HG02852 (cell line): ENCODE data around the gene GMNN.
"Not testable (repeated sequence)": the region's sequence is repeated elsewhere in the genome, so short reads cannot be mapped to it uniquely, and the experiment has no call there.

ENCODE experiments used
- ATAC-seq: cut with Tn5 transposase; IDR thresholded peaks from one replicate; pipeline ENCODE4 v1.9.1; 2021; ENCODE audit warnings: mild to moderate bottlenecking, moderate library complexity; ENCODE audit not compliant: unreplicated experiment

Gene GMNN

DNA sequence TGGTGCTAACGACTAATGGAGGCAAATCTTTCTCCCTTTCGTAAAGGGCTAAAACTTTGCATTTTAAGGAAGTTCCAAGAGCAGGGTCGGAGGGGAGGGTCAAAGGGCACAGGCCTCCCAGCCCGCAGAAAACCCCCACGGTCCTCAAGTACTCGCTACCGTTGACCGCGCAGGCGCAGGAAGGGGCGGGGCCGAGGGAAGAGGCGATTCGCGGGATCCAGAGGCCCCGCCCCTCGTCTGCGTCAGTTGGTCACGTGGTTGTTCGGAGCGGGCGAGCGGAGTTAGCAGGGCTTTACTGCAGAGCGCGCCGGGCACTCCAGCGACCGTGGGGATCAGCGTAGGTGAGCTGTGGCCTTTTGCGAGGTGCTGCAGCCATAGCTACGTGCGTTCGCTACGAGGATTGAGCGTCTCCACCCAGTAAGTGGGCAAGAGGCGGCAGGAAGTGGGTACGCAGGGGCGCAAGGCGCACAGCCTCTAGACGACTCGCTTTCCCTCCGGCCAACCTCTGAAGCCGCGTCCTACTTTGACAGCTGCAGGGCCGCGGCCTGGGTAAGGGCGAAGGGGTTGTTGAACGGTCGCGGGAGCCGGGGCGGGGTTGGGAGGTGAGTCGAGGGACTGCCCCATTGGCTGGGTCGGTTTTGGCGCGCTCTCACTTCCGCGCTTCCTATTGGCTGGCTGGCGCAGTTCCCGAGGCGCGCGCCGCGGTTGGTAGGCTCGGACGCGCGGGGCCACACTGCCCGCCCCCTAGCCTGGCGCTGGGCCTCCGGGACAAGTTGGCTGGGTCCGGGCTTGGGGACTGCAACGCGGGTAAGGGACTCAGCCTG is at the start of gene GMNN:
Gene GMNN (plus strand): TSS at position 242 of the 824 bp plus-strand sequence. CDS start 2,310 bp downstream, outside the sequence.
- ATAC-seq, result peak; percentile 93

DNA sequence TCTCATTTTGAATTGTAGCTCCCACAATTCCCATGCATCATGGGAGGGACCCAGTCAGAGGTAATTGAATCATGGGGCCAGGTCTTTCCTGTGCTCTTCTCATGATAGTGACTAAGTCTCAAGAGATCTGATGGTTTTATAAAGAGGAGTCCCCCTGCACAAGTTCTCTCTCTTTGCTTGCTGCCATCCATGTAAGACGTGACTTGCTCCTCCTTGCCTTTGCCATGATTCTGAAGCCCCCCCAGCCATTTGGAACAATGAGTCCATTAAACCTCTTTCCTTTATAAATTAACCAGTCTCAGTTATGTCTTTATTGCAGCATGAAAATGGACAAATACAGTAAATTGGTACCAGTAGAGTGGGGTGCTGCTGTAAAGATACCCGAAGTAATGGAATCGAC is 44.1 kb upstream of the GMNN start:
- ATAC-seq, result not testable (repeated sequence)

DNA sequence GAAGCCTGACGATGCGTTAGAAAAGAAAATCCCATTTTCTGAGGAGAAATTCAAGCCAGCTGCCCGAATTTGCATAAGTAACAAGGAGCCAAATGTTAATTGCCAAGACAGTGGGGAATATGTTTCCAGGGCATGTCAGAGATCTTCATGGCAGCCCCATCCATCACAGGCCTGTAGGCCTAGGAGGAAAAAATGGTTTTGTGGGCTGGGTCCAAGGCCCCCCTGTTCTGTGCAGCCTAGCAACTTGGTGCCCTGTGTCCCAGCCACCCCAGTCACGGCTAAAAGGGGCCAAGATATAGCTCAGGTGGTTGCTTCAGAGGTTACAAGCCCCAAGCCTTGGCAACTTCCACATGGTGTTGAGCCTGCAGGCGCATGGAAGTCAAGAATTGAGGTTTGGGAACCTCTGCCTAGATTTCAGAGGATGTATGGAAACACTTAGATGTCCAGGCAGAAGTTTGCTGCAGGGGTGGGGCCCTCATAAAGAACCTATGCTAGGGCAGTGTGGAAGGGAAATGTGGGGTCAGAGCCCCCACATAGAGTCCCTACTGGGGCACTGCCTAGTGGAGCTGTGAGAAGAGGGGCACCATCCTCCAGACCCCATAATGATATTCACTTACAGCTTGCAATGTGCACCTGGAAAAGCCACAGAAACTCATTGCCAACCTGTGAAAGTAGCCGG is 43.1 kb upstream of the GMNN start:
- not testable (repeated sequence) for ATAC-seq

DNA sequence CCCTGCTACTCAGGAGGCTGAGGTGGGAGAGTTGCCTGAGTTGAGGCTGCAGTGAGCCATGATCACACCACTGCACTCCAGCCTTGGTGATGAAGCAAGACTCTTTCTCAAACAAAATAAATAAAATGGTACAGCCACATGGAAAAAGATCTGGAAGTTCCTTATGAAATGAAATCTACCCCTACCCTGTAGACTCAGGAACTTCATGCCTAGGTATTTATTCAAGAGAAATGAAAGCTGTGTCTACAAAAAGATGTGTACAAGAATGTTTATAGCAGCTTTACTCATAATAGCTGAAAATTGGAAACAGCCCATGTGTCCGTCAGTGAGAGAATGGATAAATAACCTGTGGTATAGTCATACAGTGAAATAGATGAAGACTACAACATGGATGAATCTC is 40.6 kb upstream of the GMNN start:
- ATAC-seq, result no peak

DNA sequence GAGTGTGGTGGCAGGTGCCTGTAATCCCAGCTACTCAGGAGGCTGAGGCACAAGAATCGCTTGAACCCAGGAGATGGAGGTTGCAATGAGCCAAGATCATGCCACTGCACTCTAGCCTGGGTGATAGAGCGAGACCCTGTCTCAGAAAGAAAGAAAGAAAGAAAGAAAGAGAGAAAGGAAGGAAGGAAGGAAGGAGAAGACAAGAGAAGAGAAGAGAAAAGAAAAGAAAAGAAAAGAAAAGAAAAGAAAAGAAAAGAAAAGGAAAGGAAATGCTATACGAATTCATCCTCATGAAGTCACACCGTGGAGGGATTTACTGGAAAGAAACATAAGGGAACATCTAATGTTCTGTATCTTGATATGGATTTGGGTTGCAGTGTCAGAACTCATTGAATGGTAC is 40.0 kb upstream of the GMNN start:
- ATAC-seq, result not testable (repeated sequence)

DNA sequence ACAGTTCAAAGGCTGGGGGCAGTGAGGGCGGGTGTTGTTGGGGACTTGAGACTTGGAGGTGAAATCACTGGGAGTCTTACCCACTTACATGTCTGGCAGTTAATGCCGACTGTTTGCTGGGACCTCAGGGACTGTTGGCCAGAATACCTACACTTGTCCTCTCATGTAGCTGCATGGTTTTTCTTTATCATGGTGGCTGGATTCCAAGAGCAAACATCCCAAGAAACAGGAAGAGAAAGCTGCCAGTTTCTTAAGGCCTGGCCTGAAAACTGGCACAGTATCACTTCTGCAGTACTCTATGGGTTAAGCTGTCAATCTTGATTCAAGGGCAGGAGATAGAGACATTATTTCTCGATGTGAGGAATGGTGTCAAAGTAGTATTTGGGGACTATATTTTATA is 36.0 kb upstream of the GMNN start:
- no peak for ATAC-seq

DNA sequence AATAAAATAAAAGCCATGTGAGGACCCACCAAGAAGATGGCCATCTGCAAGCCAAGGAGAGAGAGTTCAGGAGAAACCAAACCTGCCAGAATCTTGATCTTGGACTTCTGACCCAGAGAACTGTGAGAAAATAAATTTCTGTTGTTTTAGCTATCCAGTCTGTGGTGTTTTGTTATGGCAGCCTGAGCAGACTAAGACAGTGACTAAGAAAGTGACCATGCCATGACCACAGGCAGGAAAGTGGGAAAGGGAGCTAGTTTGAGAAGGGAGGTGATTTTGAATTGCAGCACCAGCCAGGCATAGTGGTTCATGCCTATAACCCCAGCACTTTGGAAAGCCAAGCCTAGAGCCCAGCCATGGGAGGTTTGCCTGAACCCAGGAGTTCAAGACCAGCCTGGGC is 33.9 kb upstream of the GMNN start:
- no peak for ATAC-seq

DNA sequence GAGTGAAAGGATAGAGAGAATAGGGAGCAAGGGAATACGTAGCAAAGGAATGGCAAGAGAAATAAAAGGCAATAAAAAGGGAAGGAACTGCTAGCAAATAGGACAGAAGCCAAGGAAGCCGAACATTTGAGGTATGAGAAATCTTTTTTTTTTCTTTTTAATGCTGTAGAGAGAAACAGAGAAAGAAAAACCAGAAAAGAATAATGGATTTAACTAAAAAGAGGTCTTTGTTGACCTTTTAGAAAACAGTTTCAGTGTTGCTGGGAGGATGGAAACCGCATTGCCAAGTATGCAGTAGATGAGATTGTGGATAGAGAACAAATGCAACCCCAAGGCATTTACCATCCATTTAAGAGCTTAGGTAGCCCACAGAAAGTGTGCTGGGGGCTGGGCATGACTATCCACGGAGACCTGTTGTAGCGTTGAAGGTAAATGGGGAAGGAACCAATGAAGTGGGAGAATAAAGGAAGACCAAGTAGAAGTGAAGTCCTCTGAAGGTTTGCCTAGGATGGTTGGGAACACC is 32.5 kb upstream of the GMNN start:
- ATAC-seq, result no peak

DNA sequence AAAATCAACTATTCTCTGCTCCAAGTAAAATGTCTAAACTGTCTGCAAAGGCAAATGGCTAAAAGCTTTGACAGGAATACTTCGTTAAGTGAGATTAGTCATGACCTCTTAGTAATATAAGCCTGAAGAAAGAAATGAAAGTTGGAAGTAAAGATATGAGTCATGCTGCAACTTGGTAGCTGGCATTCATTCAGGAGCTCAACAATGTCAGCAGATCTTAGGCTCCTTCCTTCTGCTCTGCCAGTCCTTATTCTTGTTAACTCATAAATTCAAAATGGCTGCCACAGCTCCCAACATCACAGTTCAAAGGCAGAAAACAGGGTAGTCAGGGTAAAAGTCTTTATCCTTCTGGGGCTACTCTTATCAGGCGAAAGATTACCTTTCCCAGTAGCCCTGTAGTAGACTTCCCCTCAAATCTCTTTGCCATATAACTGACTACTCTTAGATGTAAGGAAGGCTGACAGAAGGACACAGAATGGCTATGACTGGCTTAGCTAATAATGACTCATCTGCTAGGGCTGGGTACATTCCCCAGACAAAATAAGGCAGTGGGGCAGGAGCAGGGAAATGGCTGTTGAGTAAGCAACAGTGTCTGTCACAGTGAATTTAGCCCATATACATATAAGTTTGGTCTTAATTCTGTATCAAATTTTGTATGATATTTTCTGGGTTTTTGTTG is 31.3 kb upstream of the GMNN start:
- peak; percentile 90 for ATAC-seq

DNA sequence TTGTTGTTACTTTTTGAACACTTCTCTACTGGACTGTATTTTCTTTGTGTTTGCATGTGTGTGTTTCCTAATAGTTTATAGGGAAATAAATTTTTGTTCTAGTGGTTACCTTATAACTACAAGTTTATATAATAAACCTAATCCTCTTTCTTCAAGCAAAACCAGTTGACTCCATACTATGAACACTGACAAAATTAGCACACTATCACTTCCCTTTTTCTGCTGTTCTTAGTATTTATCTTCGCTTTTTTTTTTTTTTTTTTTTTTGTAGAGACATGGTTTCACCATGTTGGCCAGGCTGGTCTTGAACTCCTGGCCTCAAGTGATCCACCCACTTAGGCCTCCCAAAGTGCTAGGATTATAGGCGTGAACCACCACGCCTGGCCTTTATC is 30.8 kb upstream of the GMNN start:
- peak; percentile 33 for ATAC-seq

DNA sequence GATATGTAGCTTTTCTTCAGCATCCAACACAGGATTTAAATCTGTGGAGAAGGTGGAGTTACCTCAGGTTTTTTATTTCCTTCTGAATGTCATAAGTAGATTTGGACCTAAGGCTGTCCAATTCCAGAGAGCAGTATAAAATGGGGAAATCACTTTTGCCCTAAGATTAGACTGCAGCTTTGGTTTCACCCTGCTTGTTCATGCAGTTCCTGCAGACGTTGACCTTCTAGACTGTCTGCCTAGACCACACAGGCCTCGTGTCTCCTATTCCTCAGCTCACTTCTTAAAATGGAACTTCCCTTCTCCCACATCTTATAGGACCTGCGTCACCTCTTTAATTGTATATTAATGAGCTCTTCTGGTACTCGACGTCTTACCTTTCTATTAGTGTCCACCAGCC is 29.8 kb upstream of the GMNN start:
- no peak for ATAC-seq

DNA sequence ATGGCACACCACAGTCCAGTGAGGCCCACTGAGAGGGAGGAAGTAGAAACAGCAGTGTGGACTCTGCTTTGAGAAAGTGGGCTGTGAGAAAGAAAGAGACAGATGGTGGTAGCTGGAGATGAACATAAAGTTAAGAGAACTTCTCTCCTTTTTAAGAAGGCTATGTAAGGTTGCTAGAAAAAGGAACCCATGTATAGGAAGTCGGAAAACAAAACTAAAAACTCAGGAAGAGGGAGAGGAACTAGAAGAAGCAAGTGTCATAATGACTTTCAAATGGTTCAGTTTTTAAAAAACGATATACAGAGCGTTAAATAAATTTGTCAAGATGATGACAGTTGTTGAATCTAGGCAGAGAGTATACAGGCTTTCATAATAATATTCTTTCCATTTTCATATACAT is 25.4 kb upstream of the GMNN start:
- ATAC-seq, result no peak

DNA sequence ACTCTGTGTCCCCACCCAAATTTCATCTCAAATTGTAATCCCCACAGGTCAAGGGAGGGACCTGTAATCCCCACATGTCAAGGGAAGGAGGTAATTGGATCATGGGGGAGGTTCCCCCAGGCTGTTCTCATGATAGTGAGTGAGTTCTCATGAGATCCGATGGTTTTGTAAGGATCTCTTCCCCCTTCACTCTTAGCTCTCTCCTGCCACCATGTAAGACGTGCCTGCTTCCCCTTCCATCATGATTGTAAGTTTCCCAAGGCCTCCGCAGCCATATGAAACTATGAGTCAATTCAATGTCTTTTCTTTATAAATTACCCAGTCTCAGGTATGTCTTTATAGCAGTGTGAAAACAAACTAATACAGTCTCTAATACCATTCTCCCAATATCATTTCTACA is 23.9 kb upstream of the GMNN start:
- ATAC-seq, result not testable (repeated sequence)

DNA sequence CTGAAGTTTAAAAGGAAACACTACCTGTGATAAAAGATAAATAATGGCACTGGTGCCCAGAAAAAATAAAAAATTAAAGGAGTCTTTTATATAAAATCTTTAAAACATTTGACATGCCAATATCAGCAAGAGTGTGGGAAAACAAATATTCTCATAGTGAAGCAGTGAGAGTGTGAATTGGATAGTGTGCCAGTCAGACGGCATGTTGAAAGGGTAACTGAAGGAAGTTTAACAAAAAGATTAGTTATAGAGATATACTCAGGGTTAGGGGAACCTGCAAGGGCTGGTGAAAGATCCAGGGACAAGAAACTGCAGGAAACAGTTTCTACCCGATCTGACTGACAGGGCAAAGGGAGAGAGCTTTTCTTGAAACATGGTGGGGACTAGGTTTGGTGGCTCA is 22.2 kb upstream of the GMNN start:
- no peak for ATAC-seq

DNA sequence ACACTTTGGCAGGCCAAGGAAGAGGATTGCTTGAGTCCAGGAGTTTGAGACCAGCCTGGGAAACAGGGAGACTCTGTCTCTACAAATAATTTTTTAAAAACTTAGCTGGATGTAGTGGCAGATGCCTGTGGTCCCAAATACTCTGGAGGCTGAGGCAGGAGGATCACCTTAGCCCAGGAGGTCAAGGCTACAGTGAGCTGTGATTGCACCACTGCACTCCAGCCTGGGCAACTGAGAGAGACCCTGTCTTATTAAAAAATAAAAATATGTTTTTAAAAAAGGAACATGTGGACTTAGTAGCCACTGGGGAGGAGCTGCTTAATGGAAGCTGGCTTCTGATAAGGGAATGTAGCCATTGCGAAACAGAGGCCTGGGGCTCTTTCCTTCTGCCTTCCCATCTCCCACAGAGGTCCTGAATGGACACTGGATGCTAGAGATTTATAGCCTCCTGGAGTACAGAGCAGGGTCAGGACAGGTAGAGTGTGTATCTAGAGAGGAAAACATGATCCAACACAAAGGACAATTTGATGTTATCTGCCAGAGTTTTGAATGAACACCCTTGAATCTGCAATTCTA is 21.7 kb upstream of the GMNN start:
- ATAC-seq, result no peak

DNA sequence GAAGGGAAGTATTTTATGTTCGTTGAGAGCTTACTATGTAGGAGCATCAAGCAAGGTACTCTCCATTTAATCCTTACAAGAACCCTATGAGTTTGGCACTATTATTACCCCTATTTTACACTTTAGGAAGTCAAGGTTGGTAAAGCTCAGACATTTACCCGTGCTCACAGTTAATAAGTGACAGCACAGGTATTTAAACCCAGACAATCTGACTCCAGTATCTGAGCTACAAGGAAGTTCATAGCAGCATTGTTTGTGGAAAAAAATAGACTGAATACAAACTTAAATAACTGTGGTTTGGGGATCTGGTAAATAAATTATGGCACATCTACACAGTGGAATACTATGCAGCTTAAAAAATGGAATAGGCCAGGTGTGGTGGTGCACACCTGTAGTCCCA is 21.2 kb upstream of the GMNN start:
- ATAC-seq, result no peak

DNA sequence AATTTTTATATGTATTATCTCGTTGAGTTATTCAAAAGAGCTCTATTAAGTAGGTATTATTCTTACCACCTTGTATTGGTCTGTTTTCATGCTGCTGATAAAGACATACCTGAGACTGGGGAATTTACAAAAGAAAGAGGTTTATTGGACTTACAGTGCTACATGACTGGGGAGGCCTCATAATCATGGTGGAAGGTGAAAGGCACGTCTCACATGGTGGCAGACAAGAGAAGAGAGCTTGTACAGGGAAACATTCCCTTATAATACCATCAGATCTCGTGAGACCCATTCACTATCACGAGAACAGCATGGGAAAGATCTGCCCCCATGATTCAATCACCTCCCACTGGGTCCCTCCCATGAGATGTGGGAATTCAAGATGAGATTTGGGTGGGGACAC is 20.4 kb upstream of the GMNN start:
- not testable (repeated sequence) for ATAC-seq

DNA sequence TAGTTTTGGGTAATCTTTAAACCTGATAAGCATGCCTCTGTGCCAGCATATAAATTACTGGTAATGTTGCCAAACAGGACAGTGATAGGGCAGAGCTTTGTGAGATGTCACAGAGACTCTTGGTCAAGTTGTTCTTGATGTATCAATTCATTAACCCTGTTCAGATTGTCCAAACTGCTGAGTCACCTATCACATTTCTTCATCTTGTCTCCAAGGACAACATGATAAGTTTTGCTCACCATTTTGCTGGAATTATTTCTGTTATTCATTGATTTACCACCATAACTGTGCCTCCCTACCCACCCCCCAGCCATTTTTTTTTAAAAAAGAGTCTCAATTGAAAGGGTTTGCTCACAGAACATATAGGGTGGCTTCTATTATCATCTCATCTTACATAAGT is 19.5 kb upstream of the GMNN start:
- no peak for ATAC-seq

DNA sequence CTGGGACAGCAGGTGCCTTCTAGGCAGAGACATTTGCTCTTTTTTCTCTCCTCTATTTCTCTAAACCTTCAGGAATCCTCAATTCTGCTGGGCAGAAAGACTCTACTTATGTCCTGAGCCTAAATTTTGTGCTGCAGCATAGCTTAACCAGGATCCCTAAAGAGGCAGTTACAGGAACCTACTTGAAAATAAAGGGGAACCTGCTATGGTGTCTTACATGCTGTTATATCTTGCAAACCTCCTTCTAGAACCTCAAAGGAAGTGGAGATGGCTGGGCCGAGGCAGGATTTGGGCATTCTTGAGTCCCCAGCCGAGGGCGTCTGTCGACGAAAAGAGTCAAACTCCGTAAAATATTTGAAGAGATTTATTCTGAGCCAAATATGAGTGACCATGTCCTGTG is 17.1 kb upstream of the GMNN start:
- no peak for ATAC-seq

DNA sequence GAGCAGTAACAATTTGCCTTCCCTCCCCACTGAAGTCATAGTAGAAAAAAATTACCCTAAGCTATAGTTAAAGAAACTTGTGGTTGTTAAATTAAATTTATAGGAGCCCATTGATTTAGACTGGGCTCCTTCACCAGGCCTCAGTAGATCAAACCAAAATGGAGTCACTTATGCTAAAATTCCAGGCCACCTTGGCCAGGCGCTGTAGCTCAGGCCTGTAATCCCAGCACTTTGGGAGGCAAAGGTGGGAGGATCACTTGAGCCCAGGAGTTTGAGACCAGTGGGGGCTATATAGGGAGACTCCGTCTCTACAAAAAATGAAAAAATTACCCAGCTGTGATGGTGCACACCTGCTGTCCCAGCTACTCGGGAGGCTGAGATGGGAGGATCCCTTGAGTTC is 15.0 kb upstream of the GMNN start:
- ATAC-seq, result no peak

DNA sequence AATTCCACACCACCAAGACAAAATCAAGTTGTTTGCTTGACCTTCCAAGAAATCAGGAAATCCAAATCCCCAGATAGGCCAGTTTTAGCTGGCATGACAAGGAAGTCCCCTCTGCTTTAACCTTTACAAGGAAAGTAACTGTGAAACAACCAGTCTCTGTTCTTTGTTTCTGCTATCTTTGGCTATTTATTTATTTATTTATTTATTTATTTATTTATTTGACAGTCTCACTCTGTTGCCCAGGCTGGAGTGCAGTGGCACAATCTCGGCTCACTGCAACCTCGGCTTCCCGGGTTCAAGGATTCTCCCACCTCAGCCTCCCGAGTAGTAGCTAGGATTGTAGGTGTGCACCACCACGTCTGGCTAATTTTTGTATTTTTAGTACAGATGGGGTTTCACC is 14.5 kb upstream of the GMNN start:
- no peak for ATAC-seq
